Lung (tissue), 12 donors: ENCODE data around the gene RANGAP1. TPM values are rescaled to one million over a fixed set of nuclear protein-coding genes. Genes with fewer than 3 reads are reported as not detected.

Experiments used
- ATAC-seq: fragments of 200-7000 bp; cut with Tn5 transposase; one replicate; pipeline ENCODE4 v1.9.1; 2020; ENCODE audit warnings: moderate number of reproducible peaks; ENCODE audit not compliant: insufficient read depth, low FRiP score
- DNase-seq, 3 donors: peaks; one replicate each; pipeline ENCODE4 v3.0.0-alpha.2; 2013 to 2017
- H3K27ac ChIP-seq, 2 donors: one replicate each; pipeline ENCODE4 v1.5.1; 2013; ENCODE audit warnings: mild to moderate bottlenecking in 2 of 2, moderate library complexity in 2 of 2, control low read depth in 1 of 2, inconsistent platforms in 1 of 2, low read depth in 1 of 2, low read length in 1 of 2
- H3K27me3 ChIP-seq, 3 donors: one replicate each; pipeline ENCODE4 v1.5.1; 2013; ENCODE audit warnings: low read length in 2 of 3; ENCODE audit not compliant: control insufficient read depth in 3 of 3, insufficient read depth in 3 of 3
- H3K36me3 ChIP-seq, 4 donors: one replicate each; pipeline ENCODE4 v1.5.1; 2013; ENCODE audit warnings: low read length in 4 of 4, mild to moderate bottlenecking in 1 of 4, moderate library complexity in 1 of 4; ENCODE audit not compliant: control insufficient read depth in 4 of 4, insufficient read depth in 4 of 4
- H3K4me1 ChIP-seq, 5 donors: one replicate each; pipeline ENCODE4 v1.5.1; 2013; ENCODE audit warnings: low read length in 5 of 5, mild to moderate bottlenecking in 2 of 5, moderate library complexity in 1 of 5; ENCODE audit not compliant: control insufficient read depth in 5 of 5, insufficient read depth in 5 of 5
- H3K4me3 ChIP-seq: one replicate; pipeline ENCODE4 v1.5.1; 2013; ENCODE audit warnings: mild to moderate bottlenecking, control low read depth, moderate library complexity
- H3K9ac ChIP-seq, 2 donors: one replicate each; pipeline ENCODE4 v1.5.1; 2013; ENCODE audit warnings: low read length in 2 of 2, control low read depth in 1 of 2; ENCODE audit not compliant: insufficient read depth in 1 of 2
- H3K9me3 ChIP-seq, 4 donors: one replicate each; pipeline ENCODE4 v1.5.1; 2013; ENCODE audit warnings: low read length in 3 of 4, mild to moderate bottlenecking in 1 of 4, moderate library complexity in 1 of 4; ENCODE audit not compliant: control insufficient read depth in 4 of 4, insufficient read depth in 3 of 4
- CTCF ChIP-seq: IDR thresholded peaks from 2 replicates; pipeline ENCODE4 v1.5.1; 2012; ENCODE audit warnings: mild to moderate bottlenecking; ENCODE audit errors: control extremely low read depth, extremely low read depth
- WGBS, 2 donors: extraction: QIAGEN DNeasy Blood & Tissue Kit; methylation state at CpG; one replicate each; pipeline ENCODE4 v1.1.7; 2013; 5-methylcytosine and 5-hydroxymethylcytosine counted together
- polyA plus RNA-seq, 2 donors: library from polyadenylated mRNA; stranded (reverse); fragments of 200-250 nt; gene quantifications; one replicate each; pipeline ENCODE4 v1.2.1, GENCODE V29; 2013
- total RNA-seq, 2 donors: library from RNA; depleted of rRNA in 1 of 2; stranded (reverse); fragments of >200 nt in 1 of 2; gene quantifications; one replicate each; pipeline ENCODE4 v1.2.1, GENCODE V29; 2014 to 2021
- donor health status: control.
- donor health status: control.
- donor health status: Bipolar disorder and iron deficiency.
- donor health status: healthy.
- donor health status: DM: yes; HTN: yes; CAD: no.

The RANGAP1 gene
- total and polyA plus RNA-seq, 4 donors, result 21.7 to 49.3 (median 41.2) TPM

GRCh38 chr22:41217553-41218157 is 68.3 kb downstream of the RANGAP1 start:
- no peak overlapping the region for H3K4me3 ChIP-seq
- peak overlapping the region; percentile 50 to 90 for H3K27ac ChIP-seq
- DNase-seq (peak; percentile 68 to 82 (median 68)), ATAC-seq (peak; percentile 80)
- peaks cover 0 to 11% (median 6%) of the 10 kb centered on the region in 5 donors for H3K4me1 ChIP-seq
- 12 to 14% methylated on average over 16 of the region's 16 CpGs for WGBS, 2 donors
- no peak overlapping the region for H3K9ac ChIP-seq
- H3K36me3 ChIP-seq, result peaks cover 14 to 35% (median 33%) of the 10 kb centered on the region in 4 donors
- no peak for TF ChIP-seq CTCF
- H3K9me3 ChIP-seq, result peaks cover 0 to 6% (median 0%) of the 10 kb centered on the region in 4 donors
- no peaks in the 10 kb centered on the region for H3K27me3 ChIP-seq

GRCh38 chr22:41216984-41217383 is 69.0 kb downstream of the RANGAP1 start:
- H3K9me3 ChIP-seq, result peaks cover 0 to 6% (median 0%) of the 10 kb centered on the region in 4 donors
- H3K9ac ChIP-seq, result no peak overlapping the region
- no peaks in the 10 kb centered on the region for H3K27me3 ChIP-seq
- peaks cover 0 to 11% (median 6%) of the 10 kb centered on the region in 5 donors for H3K4me1 ChIP-seq
- ATAC-seq (no peak), DNase-seq (peak in 1 of 3 donors; percentile 39)
- peak overlapping the region in 1 of 2 donors; percentile 90 for H3K27ac ChIP-seq
- no peak overlapping the region for H3K4me3 ChIP-seq
- TF ChIP-seq CTCF, result no peak
- WGBS, 2 donors, result 55 to 75% methylated on average over 13 of the region's 13 CpGs
- peaks cover 14 to 35% (median 31%) of the 10 kb centered on the region in 4 donors for H3K36me3 ChIP-seq

- WGBS, 2 donors, result 96 to 97% methylated on average over 7 of the region's 7 CpGs
- no peak overlapping the region for H3K4me3 ChIP-seq
- H3K9ac ChIP-seq, result no peak overlapping the region
- ATAC-seq, result no peak
- peaks cover 11 to 30% (median 28%) of the 10 kb centered on the region in 4 donors for H3K36me3 ChIP-seq
- peaks cover 0 to 11% (median 6%) of the 10 kb centered on the region in 5 donors for H3K4me1 ChIP-seq
- peaks cover 0 to 6% (median 0%) of the 10 kb centered on the region in 4 donors for H3K9me3 ChIP-seq
- H3K27me3 ChIP-seq, result no peaks in the 10 kb centered on the region
- no peak for TF ChIP-seq CTCF
- no peak for DNase-seq
- H3K27ac ChIP-seq, result no peak overlapping the region
These were observed 70.1 kb downstream of the RANGAP1 start for GRCh38 chr22:41215926-41216325.
